HG03025 (cell line): ENCODE measurements around the gene ITPRID1.
"Not testable (repeated sequence)": the region's sequence is repeated elsewhere in the genome, so short reads cannot be mapped to it uniquely, and the experiment has no call there.

Source experiments
- ATAC-seq: cut with Tn5 transposase; IDR thresholded peaks from one replicate; pipeline ENCODE4 v1.9.1; 2021; ENCODE audit warnings: mild to moderate bottlenecking, moderate library complexity; ENCODE audit not compliant: unreplicated experiment, low FRiP score

ITPRID1 gene

DNA sequence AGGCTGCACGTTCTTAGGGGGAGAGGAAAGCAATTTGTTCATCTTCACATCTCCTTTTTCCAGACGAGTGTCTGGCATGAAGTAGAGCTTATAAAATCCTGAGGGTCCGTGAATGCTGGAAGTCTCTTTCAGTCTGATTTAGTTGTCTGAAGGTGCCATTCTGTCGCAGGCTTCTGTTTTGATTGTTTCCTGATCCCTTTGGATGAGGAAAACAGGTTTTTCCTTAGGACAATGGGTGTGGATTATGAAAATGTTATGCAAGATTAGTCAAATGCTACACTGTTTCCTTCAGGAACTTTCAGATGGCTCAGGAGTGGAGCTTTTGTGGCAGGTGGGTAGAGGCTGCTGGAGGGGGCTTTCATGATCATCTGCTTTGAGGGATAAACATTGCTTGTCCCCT is at the start of gene ITPRID1:
TSS of gene ITPRID1 (plus strand) at position 301 of the 400 bp plus-strand sequence. CDS start 38,935 bp downstream, outside the sequence.
- ATAC-seq = no peak

DNA sequence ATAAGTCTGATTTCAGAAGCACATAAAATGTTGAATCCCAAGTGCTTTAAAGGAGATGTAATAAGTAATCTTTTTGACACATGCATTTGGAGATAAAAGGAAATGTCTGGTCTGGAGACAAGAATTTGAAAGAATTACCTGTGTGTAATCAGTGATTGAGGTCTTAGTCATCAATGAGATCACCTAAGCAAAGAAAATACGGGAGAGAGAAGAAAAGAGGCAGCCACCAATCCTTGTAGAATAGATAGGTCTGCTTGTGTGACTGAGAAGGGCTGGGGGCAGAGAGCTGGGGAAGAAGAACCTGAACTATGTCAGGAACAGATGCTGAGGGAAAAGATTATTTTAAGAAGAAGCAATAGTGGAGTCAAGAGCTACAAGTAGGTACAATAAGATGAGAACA is 49.3 kb upstream of the ITPRID1 start:
- ATAC-seq = no peak

DNA sequence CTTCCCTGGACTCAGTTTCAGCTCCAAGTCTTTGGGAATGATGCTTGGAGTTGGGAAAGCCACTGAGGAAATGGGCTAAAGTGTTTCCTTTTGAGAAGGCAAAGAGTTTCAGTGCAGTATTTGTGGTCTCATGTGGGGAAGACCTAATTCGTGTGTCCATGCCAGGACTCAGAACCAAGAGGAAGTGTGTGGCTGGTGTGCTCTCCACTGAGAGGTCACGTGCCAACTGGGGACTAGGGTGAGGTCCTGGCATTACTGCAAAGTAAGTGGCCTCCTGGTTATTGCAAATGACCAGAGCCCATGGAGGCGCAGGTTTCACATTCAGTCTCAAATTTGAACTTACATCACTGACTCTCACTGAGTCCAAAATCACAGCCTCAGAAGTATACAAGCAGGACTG is 48.6 kb upstream of the ITPRID1 start:
- no peak for ATAC-seq

DNA sequence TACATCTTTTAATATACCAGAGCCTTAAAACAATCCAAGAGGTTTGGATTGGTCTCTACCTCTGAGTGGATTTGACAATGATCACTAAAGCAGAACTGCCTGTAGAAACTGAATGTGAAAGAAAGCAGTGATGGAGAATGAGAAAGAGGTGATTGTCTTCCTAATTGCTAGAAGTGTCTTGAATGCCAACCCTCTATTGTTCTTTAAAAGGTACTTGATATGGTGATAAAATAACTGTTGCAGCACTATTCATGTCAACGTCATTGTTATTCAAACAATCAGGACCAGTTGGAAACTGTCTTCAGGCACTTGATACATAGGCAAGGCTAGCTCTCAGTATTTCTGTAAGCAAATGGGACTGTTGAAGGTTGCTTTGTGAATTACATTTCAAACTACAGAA is 47.9 kb upstream of the ITPRID1 start:
- ATAC-seq = no peak

DNA sequence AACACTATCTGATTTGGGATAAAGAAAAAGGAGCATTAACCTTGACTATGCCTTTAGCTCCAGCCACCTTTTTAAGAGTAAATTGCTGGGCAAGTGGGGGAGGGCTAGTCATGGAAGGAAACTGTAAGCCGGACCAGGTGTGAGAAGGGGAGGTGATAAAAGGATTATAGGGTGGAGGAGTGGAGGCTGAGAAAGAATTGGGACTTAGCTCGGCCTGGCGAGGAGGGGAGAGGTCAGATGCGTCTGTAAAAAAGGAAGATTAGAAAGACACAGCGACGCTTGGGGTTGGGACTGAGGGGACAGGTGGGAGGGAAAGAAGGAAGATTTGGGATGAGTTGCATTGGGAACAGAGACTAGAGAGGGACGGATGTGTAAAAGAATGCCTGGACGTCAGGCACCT is 43.0 kb upstream of the ITPRID1 start:
- ATAC-seq = not testable (repeated sequence)

DNA sequence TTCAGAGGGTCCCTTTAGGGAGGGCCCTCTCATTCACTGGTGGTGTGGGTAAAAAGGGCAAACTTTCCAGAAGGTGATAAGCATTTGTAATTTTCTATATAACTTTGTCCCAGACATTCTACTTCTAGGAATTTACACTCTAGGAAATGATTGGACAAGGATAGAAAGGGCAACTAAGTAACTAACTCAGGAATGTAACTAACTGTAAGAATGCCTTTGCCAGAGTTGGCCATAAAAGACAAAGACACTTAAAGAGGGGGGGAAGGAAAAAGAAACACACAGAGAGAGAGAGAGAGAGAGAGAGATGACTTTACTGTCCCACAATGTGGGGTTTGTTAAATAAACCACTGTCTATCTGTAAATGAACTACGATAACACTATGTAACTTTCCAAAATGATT is 38.5 kb upstream of the ITPRID1 start:
- no peak for ATAC-seq

DNA sequence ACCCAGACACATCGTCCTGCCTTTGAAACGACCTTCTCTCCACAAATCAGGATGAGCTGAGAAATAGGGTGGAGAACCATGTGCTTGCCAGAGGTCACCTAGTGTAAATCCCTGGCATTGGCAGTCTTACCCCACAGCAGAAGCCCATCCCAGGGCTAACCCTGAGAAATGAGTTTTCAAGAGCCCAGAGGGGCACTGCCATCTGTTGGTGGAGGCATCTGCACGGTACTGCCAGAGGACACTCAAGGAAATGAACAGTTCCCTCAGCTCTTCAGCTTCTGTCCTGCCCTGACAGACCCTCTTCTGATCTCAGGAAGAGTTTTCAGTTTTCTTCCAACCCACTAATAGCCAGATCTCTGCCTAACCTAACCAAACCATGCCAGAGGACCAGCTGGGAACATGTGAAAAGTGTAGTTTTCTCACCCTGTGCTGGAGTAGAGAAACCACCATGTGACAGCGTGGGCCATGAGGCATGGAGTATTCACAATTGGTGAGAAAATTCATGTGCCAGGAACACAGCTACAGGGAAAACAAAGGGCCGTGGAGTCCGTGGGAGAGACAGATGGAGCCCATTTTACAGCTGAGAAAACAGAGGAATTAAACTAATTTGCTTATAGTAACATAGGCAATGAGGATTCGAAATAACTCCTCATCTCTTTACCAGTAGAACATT is 37.7 kb upstream of the ITPRID1 start:
- no peak for ATAC-seq

DNA sequence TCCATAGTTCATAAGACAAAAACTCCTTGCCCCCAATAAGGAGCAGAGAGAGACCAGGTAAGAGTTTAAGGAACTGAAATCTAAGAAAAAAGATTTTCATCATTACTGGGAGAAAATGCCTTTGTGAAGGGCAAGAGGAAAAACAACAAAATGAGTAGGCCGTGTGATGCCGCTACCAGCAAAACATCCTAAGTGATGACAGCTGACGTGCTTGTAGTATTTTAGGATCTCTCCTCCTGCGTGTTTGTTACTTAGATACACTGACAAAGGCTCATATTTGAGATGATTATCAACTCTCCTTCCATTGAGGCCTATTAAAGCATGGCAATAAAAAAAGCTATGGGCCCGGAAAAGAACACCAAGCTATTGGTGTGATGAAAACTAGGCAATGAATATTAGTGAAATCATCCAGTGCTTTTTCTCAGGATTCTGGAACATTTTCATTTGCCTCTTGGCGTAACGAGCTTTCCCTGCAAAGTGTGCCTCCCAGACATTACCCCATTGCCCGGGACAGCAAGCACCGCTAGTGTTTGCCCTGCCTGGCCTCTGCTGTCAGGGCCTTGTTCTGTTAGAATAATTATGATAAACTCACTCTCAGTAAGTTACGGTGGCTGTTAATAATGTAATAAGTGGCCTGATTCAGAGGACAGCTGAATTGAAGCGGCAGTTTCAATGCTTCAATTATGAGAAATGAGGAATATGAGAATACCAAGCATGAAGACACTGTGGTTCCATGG is 36.8 kb upstream of the ITPRID1 start:
- no peak for ATAC-seq

DNA sequence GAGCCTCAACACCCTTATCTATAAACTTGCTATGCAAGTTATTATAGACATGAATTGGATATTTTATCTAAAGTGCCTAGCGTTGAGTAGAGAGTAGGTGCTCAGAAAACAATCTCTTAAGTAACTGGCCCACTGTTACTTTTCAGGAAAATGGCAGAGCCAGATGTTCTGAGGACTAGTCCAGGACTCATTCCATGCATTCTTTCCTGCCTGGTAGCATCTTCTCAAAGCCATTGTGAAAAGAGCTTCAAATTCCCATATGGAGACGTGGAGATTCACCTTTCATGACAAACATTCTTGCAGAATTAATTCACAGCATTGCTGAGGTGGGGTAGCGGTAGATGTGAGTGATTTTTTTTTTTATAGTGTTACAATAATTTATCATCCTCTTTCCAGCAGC is 35.9 kb upstream of the ITPRID1 start:
- ATAC-seq = no peak

DNA sequence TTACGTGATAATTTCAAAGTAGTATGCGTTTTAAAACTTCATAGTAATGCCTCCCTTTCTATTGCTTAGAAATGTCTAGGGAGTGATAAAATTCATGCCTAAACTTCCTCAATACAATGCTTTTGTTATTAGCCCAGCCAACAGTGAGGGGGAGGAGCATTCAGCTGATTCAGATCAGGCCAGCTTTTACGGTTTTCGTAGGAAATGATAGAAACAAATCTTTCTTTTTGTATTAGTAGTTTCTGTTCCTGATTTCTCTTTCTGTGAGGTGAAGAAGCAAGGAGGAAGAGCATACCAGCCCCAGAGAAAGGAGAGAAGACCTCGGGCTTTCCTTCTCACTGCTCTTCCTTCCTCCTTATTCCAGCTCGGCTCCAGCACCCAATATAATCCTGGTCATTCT is 35.2 kb upstream of the ITPRID1 start:
- peak; percentile 88 for ATAC-seq

DNA sequence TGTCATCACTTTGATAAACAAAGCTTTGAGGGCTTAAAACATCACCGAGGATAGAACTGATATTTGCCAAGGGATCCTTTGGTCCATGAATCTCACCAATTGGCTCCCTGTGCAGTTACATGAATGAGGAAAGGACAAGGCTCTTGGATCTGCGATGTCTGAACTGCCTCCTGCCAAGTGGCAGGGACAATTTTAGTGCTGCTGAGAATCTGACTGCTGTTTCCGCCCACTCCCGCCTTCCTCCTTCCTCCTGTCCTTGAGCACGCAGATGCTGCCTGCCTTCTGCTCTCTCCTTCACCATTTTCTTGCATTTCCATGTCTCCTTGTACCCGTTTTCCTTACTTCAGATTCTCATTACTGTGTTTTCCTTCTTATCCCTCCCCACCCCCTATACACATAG is 26.8 kb upstream of the ITPRID1 start:
- ATAC-seq = no peak

DNA sequence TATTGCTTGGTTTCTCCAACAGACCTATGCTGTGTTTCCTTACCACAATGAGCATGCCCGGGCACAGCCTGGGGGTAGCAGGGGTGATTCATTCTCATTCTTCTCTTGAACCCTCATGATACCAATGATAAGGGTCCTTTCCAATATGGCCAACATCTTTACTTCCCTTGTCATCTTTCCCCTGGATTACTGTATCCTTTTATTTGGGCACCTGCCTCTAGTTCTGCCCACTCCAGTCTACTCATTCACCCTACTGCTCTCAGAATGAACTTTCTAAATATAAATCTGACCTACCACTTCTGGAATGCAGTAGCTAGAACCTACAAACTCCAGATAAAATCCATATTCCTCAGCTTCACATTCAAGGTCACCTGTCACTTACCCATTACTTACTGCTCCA is 26.4 kb upstream of the ITPRID1 start:
- ATAC-seq = no peak

DNA sequence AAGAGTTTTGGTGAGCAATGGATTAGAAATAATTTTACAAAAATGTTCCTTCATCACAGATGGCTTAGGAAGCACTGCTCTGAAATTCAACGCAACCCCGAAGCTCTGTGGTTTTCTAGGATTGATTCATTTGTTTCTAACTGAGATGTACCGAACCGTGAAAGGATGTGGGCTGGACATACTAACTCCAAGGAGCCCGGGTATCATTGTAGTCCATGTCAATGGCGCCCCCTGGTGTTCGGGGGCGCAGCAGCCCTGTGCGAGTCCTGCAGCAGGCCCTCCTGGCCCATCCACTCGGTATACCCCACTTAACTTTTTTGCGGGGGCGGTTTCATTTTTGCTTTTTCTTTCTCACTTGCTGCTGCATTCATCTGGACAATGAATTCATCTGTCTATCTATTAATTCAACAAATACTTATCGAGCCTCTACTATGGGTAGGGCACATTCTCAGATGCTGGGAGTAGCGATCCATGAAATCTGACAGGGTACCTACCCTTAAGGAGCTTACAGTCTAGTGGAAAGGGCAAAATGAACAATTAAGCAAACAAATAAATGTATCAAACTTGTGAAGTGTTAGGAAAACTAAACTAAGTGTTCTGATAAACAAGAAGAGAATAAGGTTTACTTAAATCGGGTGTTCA is 25.2 kb upstream of the ITPRID1 start:
- ATAC-seq = peak; percentile 96

DNA sequence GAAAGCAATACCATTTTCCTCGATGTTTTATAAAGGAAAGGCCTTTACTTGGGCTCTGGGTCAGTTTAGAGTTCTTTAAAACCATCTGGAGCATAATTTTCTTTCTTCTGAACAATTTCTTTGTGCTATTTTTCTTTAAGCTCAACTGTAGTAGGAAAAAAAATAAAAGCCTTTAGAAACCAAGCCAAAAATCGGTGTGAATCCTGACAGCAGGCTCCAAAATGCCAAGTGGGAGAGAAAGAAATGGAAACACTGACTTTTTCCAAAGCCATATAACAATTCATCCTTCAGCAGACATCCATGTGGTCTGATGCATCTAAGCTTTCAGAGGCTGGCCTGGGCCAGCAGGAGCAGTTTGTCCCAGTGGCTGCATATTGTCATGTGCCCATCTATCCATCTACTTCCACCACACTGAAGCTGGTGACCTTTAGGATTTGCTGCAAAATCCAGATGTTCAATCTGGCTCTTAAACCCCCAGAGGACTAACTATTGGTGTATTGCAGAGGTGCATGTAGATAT is 23.0 kb upstream of the ITPRID1 start:
- ATAC-seq = no peak

DNA sequence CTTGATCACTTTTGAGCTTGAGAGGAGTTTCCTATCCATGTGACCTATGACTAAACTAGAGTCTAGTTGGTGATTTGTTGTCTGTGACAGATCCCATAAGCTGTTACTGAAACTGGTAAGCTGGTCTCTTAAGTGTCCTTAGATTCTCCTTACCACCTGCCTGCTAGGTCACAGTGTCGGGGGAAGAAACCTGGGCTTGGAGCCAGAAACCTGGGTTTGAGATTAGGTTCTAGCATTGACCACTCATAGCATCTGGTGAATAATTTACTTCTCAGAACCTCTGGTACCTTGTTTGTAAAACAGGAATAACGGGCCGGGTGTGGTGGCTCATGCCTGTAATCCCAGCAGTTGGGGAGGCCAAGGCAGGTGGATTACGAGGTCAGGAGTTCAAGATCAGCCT is 21.8 kb upstream of the ITPRID1 start:
- no peak for ATAC-seq

DNA sequence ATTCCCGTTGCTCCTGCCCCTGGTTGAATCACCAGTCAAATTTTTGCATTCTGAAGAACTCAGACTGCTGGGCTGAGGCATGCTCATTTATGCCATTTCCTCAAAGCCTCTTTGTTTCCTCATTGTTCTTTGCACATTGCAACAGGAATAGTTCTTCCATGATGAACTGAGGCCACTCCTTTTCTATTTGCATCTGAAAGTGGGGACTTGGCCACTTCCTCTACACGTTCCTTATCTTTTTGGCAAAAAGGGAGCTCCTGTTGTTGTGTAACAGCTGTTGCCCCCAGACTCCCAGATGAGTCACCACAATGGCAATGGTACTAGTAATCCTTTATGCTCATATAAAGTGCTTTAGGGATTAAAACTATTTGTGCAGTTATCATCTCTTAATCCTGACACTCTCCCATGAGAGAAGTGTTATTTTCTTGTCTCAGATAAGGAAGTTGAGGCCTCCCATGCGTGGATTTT is 20.1 kb upstream of the ITPRID1 start:
- ATAC-seq = no peak

DNA sequence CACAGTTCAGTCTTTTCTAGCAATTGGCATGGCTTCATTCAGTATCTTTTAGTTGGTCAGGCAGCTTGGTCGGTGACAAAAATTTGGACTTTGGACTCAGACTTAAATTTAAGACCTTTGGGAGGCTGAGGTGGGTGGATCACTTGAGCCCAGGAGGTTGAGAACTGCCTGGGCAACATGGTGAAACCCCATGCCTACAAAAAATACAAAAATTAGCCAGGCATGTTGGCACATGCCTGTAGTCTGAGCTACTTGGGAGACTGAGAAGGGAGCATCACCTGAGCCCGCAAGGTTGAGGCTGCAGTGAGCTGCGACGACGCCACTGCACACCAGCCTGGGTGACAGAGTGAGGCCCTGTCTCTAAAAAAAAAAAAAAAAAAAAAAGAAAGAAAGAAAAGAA is 19.5 kb upstream of the ITPRID1 start:
- ATAC-seq = no peak

DNA sequence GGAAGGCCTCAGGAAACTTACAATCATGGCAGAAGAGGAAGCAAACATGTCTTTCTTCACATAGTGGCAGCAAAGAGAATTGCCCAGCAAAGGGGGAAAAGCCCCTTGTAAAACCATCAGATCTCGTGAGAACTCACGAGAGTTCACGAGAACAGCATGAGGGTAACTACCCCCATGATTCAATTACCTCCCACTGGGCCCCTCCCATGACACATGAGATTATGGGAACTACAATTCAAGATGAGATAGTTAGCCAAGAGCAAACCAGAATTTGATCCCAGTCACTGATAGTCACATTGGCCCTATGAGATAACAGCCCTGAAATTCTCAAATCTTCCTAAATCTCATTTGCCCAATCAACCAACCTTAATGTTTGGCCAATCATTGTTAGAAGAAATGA is 18.2 kb upstream of the ITPRID1 start:
- ATAC-seq = no peak

DNA sequence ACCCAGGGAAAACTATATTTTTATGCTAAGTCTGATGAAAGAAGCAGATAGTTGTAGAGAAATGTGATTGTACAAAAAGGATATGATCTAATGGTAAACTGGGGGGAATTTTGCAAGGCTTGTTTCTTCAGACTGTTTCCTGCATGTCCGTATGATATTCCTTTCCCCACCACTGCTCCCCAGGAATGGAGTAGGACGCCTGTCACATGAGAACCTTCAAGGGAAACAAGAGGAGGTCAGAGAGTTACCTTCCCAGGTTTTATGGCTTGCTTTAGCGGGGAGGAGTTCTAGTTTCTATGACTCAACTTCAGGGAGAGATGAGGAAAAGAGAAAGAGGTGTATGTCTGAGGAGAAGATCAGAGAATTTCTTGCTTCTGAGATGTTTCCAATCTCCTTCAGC is 16.4 kb upstream of the ITPRID1 start:
- ATAC-seq = no peak

DNA sequence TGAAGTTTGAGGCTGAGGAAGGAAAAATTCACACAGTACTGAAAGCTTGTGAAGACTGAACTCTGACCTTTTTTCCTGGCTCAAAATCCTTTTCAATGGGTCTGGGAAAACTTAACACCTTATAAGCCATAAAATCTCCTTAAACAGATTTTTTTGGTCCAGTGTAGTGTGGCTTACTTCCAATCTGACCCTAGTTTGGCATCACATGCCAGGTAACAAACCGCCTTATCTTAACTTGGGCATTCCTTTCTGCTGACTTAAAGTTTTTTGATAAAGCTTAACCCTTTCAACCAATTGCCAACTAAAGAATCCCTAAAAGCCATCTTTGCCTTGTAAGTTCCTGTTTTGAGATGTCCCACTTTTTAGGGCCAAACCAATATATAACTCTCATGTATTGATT is 13.2 kb upstream of the ITPRID1 start:
- no peak for ATAC-seq

DNA sequence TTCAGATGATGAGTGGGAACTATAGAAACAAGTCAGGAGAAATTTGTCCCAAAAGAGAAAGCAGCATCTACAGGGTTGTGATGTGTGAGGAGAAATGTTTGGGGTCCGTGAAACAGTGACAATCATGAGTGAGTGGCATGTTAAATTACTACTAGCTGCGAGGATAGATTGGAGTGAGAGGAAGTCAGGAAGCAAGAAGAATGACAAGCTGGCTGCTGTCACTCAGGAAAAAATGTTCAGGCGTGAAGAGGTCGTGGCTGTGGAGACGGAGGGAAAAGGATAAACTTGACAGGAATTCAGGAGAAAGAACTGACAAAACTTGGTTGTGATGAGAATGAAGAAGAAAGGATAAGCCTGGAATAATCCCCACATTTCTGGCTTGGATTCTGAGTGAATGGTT is 5.1 kb upstream of the ITPRID1 start:
- no peak for ATAC-seq
